HL-60 (cell line): ENCODE data around the gene PTDSS2.

Experiments used
- CTCF ChIP-seq: IDR thresholded peaks from one replicate; pipeline ENCODE4 v1.5.1; 2011; ENCODE audit warnings: low read length, control low read depth, inconsistent platforms; ENCODE audit not compliant: insufficient read depth
- GABPA ChIP-seq: IDR thresholded peaks from 2 replicates; pipeline ENCODE4 v1.6.1; 2012; ENCODE audit warnings: low read depth
- POLR2AphosphoS5 ChIP-seq: IDR thresholded peaks from 2 replicates; pipeline ENCODE4 v1.6.1; 2012; ENCODE audit warnings: low read depth
- REST ChIP-seq: IDR thresholded peaks from 2 replicates; pipeline ENCODE4 v1.6.1; 2012; ENCODE audit warnings: low read depth; ENCODE audit not compliant: insufficient replicate concordance
- SPI1 ChIP-seq: IDR thresholded peaks from 2 replicates; pipeline ENCODE4 v1.6.1; 2012; ENCODE audit warnings: low read depth, mild to moderate bottlenecking, borderline replicate concordance

GRCh38 chr11:504053-504993, 54.2 kb downstream of the PTDSS2 start:
- TF ChIP-seq CTCF (no peak), GABPA (no peak), POLR2AphosphoS5 (peak; percentile 43), REST (peak; percentile 14), SPI1 (no peak)
